CD1c-positive myeloid dendritic cell (primary cell): ENCODE measurements around the gene GRIPAP1.

Experiments used
- DNase-seq: peaks from one replicate; pipeline ENCODE4 v3.0.0-alpha.2; 2016; ENCODE audit errors: extremely low spot score

GRIPAP1 gene

GRCh38 chrX:48923771-48924170 is 78.3 kb downstream of the GRIPAP1 start:
- no peak for DNase-seq
